Esophagus muscularis mucosa (tissue), 3 donors: ENCODE data around the gene ANKRD6.

ENCODE experiments used
- CTCF ChIP-seq, 3 experiments: fragments of 200-600 bp in 2 of 3; fragments of 450-650 bp in 1 of 3; sonication (generic) in 2 of 3; IDR thresholded peaks; one replicate each; pipeline ENCODE4 v1.5.1; 2017 to 2019; ENCODE audit warnings: antibody characterized with exemption in 3 of 3, mild to moderate bottlenecking in 2 of 3, moderate library complexity in 1 of 3
- POLR2A ChIP-seq: fragments of 450-650 bp; IDR thresholded peaks from one replicate; pipeline ENCODE4 v1.6.1; 2017; ENCODE audit warnings: antibody characterized with exemption, moderate library complexity, mild to moderate bottlenecking, low read depth
- POLR2AphosphoS5 ChIP-seq, 2 donors: sonication (generic); formaldehyde crosslinking; IDR thresholded peaks; one replicate each; pipeline ENCODE4 v1.6.1; 2017; ENCODE audit warnings: antibody characterized with exemption in 2 of 2

GRCh38 chr6:89468998-89469397 lies 36.0 kb downstream of the ANKRD6 start:
- TF ChIP-seq CTCF (IDR thresholded peaks at IDR 0.05) (no peak), POLR2A (no peak), POLR2AphosphoS5 (IDR thresholded peaks at IDR 0.05) (no peak)
